ENCODE results near the gene SFRP2.
A peak's percentile ranks its signal among the peaks of the same experiment; 100 is the strongest.

Gene SFRP2

DNA sequence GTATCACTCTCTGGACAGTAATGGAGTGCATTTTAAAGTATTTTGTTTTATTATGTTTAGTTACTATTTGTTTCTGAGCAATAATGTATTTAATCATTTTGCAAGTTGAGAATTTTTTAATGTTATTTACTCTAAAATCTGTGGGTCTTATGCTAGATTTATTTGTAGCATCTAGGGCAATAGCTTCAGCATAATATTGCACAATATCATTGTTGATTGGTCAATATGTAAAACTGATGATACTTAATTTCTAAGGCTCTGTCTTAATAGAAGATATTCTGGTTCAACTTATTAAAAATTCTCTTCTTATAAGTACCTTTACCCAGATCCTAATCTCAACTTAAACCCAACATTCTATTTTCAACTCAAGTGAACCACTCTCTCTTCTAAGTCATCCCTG lies 11.5 kb downstream of the SFRP2 start:
- no peak for DNase-seq (ENCODE audit: low read depth in 3 of 3, low spot score in 1 of 3)

DNA sequence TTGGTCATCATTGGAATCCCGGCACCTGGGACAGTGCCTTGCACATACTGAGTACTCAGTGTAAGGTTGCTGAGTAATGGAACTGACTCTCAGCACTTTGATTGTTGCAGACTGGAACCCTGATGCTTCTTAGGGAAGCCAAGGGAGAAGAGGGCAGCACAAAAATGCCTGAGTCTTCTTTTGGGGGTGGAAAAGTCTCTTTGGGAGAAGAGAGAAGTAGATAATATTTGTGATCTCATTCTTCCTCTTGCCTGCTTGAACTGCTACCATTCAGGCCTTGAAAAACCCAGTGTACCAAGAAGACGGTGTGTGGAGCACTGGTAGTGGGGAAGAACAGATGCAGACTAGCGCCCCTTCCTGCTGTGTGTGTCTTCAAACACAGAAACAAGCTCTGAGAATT lies 12.3 kb downstream of the SFRP2 start:
- no peak for DNase-seq (ENCODE audit: low read depth in 3 of 3, low spot score in 1 of 3)

DNA sequence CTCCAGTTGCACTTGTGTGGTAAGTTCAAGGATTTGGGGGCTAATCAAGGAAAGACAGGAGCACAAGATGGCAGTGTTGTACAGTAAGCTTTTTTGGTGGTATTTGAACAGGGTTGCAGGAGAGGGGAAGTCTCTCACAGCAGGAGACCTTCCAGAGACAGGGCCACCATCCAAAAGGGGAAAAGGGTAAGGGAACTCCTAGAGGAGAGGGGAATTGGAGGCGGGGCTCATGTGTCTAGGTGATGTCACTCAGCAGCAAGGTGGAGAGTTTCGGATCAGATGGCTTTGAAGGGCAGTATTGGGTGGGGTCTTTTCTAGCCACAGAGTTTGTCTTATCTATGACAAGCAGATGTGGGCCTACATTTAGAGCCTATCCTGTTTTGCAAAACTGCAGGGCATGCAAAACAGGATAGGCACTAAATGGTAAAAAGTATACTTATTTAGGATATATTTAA lies 15.6 kb downstream of the SFRP2 start:
- no peak for DNase-seq (ENCODE audit: low read depth in 3 of 3, low spot score in 1 of 3)

DNA sequence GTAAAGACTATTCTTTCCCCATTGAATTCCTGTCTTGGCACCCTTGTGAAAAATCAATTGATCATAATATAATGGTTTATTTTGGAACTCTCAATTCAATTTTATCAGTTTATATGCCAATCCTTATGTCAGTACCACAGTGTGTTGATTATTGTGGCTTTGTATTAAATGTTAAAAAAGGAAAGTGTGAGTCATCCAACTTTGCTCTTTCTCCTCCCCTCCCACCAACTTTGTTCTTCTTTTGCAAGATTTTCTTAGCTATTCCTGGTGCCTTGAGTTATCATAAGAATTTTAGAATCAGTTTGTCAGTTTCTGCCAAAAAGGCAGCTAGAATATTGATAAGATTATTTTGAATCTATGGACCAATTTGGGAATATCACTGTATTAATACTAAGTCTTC lies 17.8 kb downstream of the SFRP2 start:
- no peak for DNase-seq (ENCODE audit: low read depth in 3 of 3, low spot score in 1 of 3)

DNA sequence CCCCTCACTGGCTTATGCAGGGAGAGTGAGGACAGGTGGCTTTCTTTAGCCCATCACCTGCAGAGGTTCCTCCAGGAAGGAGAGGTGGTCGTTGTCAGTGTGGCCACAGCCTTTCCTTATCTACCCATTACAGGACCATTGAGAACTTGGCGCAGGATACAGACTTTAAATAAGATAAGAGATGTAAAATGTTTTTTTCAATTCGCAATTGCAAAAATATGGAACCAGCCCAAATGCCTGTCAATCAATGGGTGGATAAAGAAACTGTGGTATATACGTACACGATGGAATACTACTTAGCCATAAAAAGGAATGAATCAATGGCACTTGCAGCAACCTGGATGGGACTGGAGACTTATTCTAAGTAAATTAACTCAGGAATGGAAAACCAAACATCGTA lies 22.1 kb downstream of the SFRP2 start:
- DNase-seq (ENCODE audit: low read depth in 3 of 3, low spot score in 1 of 3): no peak

DNA sequence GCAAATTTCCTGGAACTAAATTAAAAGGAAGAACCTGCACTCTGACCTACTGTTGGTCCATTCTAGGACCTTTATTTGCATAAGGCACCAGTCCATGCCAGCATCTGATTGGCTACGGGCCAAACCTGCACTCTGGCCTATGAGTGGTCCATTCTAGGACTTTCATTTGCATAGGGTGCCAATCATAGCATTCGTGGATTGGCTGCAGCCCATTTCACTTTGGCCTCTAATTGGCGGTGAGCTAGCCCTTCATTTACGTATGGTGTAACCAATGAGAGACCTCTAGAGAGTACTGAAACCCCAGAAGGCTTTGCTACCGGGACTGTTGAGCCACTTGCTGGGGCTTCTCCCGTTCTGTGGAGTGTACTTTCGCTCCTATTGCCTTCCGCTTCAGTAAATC lies 23.0 kb downstream of the SFRP2 start:
- DNase-seq (ENCODE audit: low read depth in 3 of 3, low spot score in 1 of 3): no peak

DNA sequence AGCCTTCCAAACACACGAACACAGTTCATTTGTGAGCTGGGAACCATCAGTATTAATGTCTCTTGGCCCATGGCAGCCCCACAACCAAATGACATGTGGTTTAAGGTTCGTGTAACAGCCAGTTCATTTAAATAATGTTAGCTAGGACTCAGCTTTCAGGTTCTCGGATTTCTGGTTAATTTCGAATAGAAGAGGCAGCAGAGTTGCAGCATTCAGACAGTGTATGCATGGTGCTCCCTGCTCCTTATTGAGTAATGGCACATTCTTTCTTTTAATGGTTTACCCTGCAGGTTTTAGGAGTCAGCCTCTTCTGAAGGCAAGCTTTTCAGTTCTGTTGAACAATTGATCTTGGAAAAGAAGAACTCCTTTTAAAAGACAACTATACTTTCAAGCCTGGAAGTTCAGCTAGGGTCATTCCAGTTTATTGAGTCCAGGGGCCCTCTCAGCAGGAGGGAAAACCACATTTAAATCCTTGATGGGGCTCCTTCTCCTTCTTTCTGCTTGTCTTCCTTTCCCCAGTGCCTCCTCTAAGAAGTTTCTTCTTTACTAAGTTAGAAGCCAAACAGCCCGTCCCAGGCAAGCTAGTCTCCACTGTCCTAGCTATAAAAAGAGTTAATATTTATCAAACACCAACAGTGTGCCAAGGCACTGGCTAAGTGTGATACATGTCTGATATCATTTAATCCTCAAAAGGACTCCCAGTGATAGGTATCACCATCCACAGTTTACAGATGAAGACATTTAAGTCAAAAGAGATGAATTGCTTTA lies 24.1 kb downstream of the SFRP2 start:
- no peak for DNase-seq (ENCODE audit: low read depth in 3 of 3, low spot score in 1 of 3)

DNA sequence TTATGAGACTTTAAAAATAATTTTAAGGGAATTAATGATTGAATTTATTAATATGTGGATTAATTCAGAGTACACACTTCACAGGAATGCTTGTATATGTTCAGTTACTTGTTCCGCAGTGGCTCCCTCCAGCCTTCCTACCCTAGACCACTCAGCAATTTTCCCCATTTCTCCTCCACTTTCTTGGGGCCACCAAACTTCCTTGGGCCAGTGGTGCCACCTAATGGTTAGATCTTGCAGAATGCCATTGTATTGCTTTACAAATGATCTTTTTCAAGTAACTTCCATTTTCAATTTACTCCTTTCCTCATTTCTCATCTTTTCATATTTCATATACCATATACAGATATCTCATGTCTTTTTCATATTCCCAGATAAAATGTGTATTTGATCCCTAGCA lies 25.5 kb downstream of the SFRP2 start:
- no peak for DNase-seq (ENCODE audit: low read depth in 3 of 3, low spot score in 1 of 3)

DNA sequence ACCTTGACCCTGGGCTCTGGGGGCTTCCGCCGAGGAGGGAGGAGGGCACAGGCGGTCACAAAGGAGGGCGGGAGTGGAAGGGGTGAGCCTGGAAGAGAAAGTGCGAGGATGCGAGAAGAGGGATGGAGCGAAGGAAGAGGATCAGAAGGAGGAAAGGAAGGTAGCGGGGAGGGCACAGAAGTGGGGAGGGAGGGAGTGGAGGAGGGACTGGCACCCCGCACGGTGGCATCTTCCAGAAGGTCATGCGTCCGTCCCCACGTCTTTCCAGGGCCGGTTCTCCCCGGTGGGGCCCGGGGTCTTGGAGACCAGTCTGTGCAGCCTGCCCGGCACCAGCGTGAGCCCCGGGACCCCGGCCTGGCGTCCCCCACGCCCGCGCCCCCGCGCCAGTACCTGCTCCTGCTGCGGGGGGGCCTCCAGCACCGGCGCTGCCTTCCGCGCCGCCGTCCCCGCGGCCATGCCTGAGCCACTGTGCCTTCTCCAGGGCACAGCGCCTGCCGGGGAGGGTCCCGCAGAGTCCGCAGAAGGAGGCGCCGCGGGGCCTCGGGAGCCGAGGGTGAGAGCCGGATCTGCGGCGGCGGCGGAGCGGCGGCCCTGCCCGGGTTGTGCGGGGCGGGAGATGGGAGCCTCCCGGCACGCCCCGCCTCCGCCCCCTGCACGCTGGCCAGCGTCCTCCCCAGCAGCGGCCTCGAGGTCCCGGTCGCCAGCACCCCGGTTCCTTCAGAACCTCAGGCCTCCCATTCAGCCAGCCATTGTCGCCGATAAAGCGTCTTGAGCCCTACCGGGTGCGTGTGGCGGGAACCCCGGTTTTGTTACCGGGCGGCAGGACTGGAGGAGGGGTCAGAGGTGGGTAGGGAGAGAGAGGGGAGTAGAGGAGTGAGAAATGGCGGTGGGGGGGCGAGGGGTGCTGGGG lies 29.2 kb downstream of the SFRP2 start, which contains the start of gene RNF175:
RNF175 (minus strand) TSS at position 618 of the 910 bp plus-strand sequence; CDS start at position 456, 162 bp downstream.
- DNase-seq (ENCODE audit: low read depth in 3 of 3, low spot score in 1 of 3): peak in 1 of 3 donors; percentile 10

DNA sequence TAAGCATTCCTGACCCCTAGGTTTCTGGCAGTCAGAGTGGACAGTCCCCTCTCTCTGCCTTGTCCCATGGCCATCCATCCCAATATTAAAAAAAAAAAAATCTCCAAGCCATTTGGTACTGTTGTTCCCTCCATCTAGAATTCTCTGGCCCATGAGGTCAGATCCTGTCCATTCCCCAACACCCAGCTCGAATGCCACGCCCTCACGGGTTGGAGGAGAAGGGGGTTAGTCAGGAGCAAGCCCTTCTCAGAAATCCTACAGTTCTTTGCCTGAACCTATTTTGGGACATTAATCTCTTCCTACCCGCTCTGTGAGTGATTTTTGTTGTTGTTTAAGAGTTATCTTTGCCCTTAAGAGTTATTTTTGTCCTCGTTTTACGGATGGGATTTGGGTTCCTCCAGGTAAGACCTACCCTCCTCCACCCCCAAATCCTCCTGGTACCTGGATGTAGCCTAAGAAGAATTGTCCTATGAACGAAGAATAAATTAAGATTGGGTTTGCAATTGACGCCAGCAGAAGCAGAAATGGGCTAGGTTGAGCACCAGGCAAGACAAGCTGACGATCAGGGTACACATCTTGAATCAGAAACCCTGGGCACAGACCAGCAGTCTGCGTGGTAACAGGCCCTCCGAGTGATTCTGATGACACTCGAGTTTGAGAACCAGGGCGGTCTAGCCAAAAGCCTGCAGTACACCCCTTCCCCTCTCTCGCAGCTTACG lies 30.0 kb downstream of the SFRP2 start:
- DNase-seq (ENCODE audit: low read depth in 3 of 3, low spot score in 1 of 3): no peak

DNA sequence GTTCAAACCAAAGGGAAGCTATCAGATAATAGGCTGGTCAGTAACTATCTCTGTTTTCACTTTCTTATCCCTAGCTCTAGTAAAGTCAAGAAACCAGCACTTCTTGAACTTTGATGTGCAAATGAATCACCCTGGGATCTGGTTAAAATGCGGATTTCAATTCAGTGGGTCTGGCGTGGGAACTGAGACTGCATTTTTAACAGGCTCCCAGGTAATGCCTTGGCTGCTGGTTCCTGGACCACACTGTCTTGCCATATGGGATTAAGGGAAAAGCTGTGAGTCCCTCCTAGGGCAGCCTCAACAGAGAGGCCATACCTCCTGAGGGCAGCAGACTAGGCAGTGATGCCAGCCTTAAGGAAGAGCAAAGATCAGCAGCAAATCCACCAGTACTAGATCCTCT lies 30.7 kb downstream of the SFRP2 start:
- no peak for DNase-seq (ENCODE audit: low read depth in 3 of 3, low spot score in 1 of 3)

DNA sequence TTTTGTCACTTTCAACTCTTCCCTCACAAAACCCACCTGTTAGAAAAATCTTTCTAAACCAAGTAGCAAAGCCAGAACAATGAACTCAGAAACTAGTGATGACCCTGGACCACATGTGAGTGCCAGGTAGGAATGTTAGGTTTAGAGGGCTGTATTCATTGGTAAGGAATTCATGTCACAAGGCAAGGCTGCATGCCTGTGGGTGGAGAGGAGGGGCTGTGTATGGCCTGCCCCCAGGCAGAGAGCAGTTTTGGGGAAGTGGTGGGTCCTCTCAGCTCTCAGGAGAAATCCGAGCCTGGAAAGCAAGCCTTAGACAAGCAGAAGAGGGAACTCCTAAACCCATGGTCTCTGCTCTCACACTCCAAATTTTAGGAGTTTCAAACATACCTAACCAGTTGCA lies 31.5 kb downstream of the SFRP2 start:
- no peak for DNase-seq (ENCODE audit: low read depth in 3 of 3, low spot score in 1 of 3)

DNA sequence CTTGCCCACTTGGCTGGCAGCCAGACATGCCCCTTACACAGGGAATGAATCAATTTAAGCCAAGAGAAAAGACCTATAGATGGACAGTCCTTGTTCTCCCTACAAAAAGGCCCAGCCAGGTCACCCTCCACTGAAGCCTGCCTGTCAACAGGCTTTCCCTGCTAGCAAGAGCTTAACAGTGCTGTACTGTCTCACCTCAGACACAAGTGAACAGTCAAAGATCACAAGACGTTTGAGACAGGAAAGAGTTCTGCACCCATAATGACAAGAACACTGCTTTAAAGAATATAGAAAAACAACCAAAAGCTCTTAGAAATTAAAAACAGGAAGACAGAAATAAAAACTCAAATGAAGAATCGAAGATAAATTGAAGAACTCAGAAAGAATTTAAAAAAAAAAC lies 33.7 kb downstream of the SFRP2 start:
- DNase-seq (ENCODE audit: low read depth in 3 of 3, low spot score in 1 of 3): no peak

DNA sequence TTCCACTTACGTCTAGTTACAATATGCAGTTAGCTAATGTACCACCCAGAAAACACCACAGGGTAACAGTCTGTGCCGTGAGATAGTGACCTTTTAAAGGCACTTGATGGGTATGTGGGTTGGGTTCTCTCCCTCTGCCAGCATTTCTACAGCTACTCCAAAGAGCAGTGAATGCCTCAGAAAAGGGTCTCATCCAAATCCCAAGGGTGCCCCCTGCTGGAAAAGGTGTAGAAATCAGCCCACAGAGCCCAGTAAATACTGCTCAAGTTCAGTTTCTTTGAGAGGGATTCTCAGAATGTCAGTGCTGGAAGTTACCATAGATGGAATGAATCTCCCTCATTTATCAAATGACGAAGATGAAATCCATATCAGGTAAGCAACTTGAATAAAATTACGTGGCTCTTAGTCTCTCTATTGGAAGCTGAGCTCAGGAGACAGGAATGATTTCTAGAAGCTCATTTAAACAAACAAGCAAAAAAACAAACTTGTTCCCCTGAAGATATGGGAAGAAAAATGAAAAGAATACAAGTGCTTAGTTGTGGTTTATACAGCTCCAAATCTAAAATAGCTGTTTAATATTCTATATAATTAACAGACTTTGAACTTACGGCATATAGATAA lies 38.6 kb downstream of the SFRP2 start:
- peak; percentile 19 to 23 (median 21) for DNase-seq (ENCODE audit: low read depth in 3 of 3, low spot score in 1 of 3)

DNA sequence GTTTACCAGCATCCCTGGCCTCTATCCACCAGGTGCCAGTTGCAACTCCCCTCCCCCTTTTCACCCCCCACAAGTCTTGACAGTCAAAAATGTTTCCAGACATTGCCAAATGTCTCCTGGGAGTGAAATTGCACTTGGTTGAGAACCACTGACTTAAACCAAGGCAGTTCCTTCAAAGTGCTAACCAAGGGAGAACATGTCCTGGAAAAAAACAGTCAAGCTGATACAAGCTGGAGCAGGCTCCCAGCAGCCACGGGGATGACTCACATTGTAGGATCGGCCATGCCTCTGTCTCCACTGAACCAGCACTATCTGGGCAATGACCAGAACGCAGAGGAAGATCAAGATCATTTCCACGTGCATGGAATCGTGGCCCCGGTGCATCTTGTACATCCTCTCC lies 40.5 kb downstream of the SFRP2 start:
- DNase-seq (ENCODE audit: low read depth in 3 of 3, low spot score in 1 of 3): no peak

DNA sequence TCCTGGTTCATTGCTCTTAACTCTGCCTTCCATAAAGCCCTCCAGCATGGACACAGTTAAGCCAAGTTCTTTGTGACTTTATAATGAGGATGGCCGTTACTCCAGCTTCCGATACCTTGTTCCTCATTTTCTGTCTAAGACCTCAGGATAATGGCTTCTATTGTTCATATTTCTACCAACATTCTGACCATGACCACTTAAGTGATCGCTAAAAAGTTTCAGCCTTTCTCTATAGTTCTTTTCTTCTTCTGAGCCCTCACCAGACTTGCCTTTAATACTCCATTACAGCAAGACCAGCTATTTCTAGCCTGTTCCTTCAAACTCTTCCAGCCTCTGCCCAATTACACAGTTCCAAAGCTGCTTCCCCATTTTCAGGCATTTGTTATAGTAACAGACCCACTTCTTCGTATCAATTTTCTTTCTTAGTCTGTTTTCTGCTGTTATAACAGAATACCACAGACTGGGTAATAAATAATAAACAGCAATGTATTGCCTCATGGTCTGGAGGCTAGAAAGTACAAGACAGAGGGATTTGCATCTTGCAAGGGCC lies 41.4 kb downstream of the SFRP2 start:
- DNase-seq (ENCODE audit: low read depth in 3 of 3, low spot score in 1 of 3): no peak

DNA sequence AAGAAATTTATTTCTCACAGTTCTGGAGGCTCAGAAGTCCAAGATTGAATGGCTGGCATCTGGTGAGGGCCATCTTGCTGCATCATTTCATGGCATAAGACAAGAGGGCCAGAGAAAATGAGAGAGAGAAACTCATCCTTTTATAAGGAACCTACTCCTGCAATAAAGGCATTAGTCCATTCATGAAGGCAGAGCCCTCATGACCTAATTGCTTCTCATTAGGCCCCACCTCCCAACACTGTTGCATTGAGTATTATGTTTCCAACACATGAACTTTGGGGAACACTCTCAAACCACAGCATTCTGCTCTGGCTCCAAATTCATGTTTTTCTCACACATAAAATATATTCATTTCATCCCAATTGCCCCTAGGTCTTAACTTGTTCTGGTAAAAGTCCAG lies 43.2 kb downstream of the SFRP2 start:
- no peak for DNase-seq (ENCODE audit: low read depth in 3 of 3, low spot score in 1 of 3)

DNA sequence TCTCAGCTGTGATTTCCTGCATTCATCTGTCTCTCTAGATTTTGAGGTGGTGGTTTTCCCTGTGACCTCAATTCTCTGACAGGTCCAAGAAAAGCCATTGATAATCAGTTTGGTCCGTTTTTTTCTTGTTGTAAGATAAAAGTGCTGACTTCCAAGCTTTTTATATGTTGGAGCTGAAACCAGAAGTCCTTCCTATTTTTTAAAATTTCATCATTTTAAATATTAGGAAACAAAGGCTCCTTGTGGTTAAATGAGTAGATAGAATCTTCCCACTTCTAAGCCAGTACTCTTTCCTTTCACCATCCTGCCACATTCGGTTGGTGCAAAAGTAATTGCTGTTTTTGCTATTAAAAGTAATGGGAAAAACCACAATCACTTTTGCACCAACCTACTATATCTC lies 47.3 kb downstream of the SFRP2 start:
- DNase-seq (ENCODE audit: low read depth in 3 of 3, low spot score in 1 of 3): no peak

DNA sequence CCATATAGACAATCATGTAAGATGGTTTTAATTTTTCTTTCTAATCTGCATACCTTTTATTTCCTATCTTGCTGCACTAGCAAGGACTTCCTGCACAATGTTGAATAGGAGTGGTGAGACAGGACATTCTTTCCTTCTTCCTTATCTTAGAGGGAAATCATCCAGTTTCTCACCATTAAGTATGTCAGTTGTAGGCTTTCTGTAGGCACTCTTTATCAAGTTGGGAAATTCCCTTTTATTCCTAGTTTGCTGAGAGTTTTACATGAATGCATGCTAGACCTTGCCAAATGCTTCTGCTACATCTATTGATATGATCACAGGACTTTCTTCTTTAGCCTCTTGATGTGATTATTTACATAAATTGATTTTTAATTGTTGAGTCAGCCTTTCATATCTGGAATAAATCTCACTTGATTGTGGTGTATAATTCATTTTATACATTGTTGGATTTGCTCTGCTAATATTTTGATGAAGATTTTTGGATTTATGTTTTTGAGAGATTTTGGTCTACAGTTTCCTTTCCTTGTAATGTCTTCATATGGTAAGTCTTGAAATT lies 52.9 kb downstream of the SFRP2 start:
- DNase-seq (ENCODE audit: low read depth in 3 of 3, low spot score in 1 of 3): no peak

DNA sequence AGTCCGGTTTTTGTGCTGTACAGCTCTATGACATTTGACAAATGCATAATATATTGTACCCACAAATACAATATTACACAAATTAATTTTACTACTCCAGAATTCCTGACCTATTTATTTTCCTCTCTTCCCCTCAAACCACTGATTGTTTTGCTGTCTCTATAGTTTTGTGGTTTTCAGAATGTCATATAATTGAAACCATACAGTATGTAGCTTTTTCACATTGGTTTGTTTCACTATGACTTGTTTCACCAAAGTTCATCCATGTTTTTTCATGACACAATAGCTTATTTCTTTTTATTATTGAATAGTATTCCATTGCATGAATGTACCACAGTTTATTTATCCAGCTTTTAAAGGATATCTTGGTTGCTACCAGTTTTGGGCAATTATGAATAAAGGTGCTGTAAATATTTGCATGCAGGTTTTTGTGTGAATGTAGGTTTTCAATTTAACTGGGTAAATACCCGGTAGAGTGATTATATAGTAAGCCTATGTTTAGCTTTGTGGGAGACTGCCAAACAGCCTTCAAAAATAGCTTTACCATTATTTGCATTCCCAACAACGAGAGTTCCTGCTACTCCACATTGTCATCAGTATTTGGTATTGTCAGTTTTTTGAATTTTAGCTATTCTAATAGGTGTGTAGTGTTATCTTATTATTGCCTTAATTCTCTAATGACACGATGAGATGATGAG lies 55.0 kb downstream of the SFRP2 start:
- DNase-seq (ENCODE audit: low read depth in 3 of 3, low spot score in 1 of 3): no peak
